HG03520 (cell line): ENCODE results near the gene NPAS2.

ENCODE experiments used
- ATAC-seq: cut with Tn5 transposase; IDR thresholded peaks from one replicate; pipeline ENCODE4 v1.9.1; 2021; ENCODE audit warnings: mild to moderate bottlenecking, moderate library complexity; ENCODE audit not compliant: unreplicated experiment

Gene NPAS2

DNA sequence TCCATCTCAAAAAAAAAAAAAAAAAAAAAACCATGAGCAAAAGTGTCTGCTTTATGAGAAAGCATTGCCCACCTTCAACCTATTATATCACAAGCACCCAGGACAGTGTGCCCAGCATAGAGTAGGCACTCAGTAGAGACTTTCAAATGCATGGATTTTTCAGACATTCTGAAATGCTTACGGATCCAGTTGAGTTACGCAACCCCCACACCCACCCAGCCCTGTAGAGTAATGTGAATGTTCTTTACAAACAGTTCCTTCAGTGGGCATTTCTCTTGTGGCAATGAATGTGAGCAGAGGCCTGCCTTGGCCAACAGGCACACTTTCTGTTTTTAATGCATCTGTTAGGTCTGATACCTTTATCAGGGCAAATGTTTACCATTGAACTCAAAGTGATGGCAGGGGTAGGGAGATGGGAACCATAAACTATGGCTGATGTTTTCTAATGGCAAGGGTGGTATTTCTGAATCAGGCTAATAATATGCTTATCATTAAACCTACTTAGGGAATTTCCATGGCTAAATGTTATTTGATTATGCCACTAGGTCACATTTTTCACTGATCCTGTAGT, 117.1 kb downstream of the NPAS2 start:
- ATAC-seq, result no peak

GRCh38 chr2:100938031-100939026, 118.4 kb downstream of the NPAS2 start:
- no peak for ATAC-seq

DNA sequence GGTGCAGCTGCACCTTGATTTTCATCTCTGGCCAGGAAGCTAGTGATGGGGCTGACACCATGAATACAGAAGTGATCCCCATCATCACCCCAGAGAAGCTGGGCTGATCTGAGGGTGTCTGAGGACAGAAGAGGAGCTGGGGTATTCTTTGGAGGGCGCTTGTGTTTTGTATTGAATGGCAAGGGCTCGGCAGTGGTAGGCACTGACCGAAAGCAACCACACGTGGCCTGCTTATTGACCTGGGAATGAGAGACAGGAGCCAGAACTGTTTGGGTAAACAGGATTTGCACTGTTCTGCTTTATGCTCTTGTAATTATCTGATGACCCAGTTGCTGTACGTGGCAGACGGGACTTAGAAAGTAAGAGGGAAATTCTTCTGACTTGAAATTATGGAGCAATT, 119.5 kb downstream of the NPAS2 start:
- no peak for ATAC-seq

DNA sequence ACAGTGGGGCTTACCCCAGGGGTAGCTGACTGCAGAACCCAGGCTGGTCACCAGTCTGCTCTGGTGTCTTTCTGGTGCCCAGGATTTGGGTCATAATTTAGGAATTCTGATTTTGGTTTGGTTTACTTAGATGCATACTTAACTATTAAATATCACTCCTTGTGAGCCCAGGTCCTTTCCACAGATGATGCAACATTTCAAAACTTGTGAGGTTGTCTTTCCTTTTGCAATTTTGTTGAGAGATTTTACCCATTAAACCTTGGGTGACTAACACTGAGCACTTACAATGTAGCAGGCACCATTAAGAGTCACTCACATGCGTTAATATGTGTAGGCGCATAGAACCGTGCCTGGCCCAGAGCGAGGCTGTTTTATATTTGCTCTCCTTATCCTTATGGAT, 120.3 kb downstream of the NPAS2 start:
- no peak for ATAC-seq

- no peak for ATAC-seq
Observed at GRCh38 chr2:100940766-100941645, 121.1 kb downstream of the NPAS2 start.

GRCh38 chr2:100941646-100942240, 121.8 kb downstream of the NPAS2 start:
- no peak for ATAC-seq

DNA sequence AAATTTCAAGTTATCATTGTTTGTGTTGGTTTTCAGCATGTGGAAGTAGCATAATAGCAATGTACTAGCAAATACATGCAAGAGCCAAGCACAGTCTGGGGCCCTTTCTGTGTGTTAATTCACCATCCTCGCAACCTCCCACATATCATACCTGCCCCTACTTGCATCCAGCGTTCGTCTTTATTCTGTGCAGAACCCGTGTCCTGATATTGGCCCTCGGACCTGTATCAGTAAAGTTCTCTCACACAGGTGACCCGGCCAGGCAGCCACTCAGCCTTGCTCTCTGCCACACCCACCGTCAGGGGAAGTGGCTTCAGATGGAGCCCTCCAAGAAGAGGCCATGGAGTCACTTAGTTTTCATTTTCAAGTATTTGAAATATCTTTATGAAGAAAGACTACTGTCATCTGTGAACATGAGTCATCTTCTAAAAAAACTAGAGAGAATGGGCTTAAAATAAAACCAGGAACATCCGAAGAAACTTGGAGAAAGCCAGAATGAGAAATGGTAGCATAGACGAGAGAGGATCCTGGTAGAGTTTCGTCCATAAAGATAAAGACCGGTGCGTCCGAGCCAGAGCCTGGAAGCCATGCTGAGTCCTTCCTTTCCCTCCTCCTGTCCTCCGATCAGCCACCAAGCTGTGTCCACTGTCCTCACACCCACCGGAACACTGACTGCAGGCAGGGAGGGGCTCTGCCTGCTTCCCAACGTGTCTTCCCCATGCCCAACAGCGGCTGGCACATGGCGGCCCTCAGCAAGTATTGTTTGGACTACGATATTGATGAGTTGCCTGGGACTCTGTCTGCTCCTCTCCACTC, 124.9 kb downstream of the NPAS2 start:
- no peak for ATAC-seq

- ATAC-seq, result no peak
Observed at GRCh38 chr2:100945433-100945740, 125.4 kb downstream of the NPAS2 start.

DNA sequence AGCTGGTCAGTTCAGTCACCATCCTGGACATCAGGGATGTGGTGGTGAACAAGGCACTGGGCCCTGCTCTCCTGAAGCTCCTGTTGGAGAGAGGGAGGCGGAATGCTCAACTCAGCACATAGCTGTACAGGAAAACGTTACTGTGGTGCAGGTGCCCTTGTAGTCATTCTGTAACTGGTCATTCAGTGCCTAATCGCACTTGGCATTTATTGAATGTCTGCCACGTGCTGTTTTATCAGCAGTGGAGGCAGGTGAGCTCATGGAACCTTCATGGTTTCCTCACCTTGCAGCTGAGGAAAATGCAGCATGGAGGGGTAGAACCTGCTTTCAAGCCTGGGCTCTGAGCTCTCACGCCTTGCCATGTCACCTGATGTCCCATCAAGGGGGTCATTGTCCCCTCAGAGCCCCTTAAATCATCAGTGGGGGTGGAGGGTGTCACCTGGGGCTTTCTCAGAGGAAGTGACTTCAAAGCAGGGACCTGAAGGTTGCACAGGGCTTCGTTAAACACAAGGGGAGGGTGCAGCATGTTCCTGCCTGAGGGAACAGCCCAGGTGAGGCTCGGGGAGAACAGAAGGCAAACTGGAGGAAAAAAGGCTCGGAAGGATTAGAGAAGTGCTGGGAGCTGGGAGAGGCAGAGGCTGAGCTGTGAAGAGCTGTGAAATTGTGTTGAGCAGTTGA, 126.1 kb downstream of the NPAS2 start:
- ATAC-seq, result no peak

DNA sequence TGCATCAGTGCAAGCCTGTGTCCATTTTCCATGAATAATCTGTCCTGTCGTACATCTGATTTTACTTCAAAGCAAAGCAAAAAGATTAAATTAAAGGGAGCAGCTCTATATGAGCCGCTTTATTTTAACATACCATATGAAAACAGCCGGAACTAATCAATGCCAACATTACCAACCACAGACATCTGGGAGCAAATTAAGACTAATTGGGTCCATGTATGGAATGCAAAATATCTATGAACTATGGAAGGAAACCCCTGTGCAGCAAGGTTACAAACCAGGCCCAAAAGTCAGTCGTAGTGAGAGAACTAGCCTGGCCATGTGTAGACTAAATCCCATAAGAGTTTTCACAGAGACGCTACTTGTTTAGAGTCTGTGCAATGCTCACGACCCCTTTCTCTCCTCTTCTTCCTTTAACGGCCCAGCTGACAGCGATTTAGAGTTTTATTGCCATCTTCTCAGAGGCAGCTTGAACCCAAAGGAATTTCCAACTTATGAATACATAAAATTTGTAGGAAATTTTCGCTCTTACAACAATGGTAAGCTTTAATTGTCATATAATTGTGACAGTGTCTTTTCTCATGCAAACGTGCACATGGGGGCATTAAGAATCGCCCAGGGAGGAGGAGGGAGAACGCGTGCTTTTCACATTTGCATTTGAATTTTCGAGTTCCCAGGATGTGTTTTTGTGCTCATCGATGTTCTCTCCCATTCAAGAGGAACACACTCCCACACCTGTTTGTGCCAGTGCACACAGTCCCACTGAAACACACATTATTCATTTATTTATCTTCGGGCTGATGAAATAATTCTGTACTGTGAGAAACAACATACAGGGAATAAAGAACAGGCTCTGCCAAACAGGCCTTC, 129.2 kb downstream of the NPAS2 start:
- ATAC-seq, result no peak

GRCh38 chr2:100952512-100952911, 132.6 kb downstream of the NPAS2 start:
- no peak for ATAC-seq

- no peak for ATAC-seq
Observed at GRCh38 chr2:100953406-100954043, 133.6 kb downstream of the NPAS2 start.

DNA sequence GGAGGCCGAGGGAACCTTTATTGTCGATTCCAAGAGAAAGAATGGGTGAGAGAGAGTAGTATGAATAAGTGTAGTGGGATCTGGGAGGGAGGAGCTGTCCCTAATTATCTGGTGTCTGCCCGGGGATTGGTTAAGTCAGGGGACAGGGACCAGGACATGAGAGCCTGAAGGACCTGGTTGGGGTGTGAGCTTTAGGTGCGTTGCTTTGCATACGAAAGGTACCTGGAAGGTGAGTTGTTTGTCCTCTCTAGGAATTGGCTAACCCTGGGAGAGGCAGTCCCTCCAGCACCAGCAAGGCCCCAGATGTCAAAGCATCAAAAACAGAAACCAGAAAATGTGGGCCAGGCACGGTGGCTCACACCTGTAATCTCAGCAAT, 134.1 kb downstream of the NPAS2 start:
- ATAC-seq, result no peak

- no peak for ATAC-seq
Observed at GRCh38 chr2:100955226-100955625, 135.3 kb downstream of the NPAS2 start.

GRCh38 chr2:100956081-100956480, 136.1 kb downstream of the NPAS2 start:
- no peak for ATAC-seq

- ATAC-seq, result no peak
Observed at GRCh38 chr2:100957996-100958653, 138.2 kb downstream of the NPAS2 start.

DNA sequence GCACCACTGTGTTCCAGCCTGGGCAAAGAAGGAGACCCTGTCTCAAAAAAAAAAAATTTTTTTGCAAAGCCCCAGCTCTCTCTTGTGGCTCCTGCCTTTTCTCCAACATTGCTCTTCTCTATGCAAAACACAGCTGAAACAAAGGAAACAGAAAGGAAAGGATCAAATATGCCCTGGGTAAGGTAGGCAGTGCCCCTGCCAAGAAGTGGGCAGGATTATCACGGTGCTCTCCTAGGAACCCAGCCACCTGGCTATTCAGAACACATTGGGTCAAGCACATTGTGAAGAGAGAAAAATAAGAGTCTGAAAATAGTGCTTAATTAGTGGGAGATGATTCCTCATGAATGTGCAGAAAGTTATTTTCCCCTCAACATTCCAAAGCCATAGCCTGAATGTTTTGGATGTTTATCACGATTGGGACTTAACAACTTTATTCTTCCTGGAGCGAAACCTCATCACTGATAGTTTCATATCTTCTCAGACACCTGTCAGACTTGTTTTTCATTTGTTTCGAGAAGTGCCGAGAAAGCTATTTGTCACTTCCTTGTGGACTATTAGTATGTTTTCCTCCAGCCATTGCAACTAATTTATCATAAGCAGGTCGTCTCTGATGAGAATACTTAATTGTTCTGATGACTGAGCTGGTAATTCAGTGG, 139.4 kb downstream of the NPAS2 start:
- no peak for ATAC-seq
